ELF-1 (cell line): ENCODE measurements around the gene DNAJB5.
"Not testable (repeated sequence)": the region's sequence is repeated elsewhere in the genome, so short reads cannot be mapped to it uniquely, and the experiment has no call there.

ENCODE experiments used
- DNase-seq: peaks from one replicate; pipeline ENCODE4 v3.0.0-alpha.2; 2016; ENCODE audit warnings: low read depth, low spot score

Gene DNAJB5

DNA sequence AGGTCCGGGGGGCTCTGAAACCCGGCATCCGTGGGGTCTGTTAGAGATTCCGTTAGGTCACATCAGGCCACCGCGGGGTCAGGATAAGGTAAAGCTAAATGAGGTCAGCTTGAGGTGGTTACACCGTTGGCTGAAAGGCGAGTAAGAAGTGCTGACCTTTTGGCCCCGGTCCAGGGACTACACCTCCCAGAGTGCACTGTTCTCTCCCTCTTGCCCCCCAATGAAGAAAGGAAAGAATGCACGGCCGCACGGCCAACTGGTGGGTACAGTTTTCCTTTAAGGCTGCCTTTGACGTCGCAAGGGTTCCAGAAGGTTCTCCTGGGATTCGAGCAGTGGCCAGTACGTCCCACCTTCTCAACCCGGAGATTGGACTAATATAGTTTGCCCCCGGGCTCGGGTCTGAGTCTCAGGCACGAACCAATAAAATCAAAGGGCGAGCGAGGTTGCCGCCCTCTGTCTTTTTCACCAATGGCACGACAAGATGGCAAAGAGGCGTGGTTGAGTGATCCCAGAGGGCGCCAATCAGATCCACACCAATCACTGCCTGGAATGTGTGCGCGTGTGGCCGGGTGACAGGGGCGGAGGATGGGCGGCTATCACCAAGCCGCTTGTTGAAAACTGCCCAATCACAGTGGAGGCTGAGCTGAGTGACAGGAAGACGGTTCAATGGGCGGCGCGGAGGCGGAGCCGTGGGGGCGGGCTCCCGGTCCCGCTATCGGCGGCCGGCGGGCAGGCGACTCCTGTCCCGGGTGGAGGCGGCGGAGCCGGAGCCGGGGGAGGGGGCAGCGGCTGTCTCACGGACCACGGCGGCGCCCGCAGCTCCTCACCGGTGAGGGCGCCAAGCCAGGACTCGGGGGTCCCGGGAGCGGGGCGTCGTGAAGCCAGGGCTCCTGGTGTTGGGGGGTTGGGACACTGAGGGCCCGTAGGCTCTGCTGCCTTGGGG is at the start of gene DNAJB5:
Gene DNAJB5 (plus strand): TSS at position 743 of the 943 bp plus-strand sequence. CDS start 886 bp downstream, outside the sequence.
- DNase-seq, result peak; percentile 100

DNA sequence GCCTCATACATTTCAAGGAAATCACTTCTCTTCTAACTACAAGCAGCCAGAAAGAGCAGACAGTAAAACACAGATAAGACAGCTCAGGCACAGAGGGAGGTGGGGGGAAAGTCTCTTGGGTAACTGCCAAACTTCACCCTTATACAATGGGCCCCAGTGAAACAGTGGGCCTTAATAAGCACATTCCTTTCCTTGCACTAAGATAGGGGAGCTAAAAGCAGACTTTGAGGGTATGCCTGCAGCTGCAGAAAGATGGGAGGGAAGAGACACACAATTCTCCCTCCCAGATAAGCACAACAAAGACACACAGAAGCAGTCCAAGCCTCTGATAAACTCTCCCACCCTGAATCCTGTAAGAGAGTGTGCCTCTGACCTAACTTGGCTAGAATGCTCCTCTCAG is 49.6 kb upstream of the DNAJB5 start:
- DNase-seq, result peak; percentile 13

DNA sequence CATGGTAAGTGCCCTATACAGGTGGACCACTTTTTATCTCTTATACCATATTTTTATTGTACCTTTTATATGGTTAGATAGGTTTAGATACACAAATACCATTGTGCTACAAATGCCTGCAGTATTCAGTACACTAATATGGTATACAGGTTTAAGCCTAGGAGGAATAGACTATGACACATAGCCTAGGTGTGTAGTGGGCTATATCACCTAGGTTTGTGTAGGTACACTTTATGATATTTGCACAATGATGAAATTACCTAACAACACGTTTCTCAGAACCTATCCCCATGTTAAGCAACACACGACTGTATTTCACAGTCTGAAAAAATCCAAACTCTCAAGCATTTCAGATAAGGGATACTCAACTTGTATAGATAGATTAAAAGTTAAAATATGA is 41.1 kb upstream of the DNAJB5 start:
- no peak for DNase-seq

DNA sequence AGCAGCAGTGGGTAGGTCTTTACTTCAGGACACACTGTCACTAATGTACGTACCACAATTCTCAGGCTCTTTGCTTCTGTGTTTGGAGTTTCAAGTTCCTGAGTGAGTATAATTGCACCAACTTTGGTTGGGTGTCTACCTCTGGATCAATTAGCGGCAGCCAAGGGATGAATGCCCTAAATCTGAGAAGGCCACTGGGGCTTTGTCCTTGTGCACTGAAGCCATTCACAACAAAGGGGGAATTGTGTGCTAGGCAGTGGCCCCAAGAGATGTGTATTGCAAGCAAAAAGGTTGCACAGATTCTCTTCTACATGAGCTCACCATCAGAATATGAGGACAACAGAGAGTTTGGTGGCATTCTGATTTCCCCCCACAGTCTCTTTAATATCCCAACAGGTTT is 35.3 kb upstream of the DNAJB5 start:
- DNase-seq, result no peak

DNA sequence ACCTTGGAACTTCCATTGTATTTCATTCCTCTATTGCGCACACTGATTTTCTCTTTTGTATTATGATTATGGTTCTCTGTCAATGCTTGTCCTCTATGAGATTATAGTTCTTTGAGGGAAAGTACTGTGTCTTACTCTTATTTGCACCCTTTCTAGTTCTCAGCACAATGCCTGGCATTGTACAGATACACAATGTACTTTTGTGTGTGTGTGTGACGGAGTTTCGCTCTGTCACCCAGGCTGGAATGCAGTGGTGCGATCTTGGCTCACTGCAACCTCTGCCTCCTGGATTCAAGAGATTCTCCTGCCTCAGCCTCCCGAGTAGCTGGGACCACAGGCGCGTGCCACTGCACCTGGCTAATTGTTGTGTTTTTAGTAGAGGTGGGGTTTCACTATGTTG is 33.5 kb upstream of the DNAJB5 start:
- DNase-seq, result not testable (repeated sequence)

DNA sequence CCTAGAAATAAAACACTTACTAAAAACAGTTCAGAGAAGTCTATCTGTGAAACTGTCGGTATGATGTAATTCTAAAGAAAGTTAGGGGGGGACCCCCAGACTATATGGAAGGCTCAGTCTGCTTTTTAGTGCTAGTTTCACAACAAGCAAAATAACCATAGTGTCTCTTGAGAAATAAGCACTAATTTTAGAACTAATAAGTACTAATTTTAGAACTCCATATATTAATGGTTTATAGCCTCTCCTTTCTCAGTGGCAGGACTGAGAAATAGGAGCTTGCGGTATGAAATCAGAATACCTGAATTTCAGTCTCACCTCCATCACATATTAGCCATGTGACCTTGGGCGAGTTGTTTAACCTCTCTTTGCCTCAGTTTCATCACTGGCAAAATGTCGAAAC is 32.9 kb upstream of the DNAJB5 start:
- no peak for DNase-seq

DNA sequence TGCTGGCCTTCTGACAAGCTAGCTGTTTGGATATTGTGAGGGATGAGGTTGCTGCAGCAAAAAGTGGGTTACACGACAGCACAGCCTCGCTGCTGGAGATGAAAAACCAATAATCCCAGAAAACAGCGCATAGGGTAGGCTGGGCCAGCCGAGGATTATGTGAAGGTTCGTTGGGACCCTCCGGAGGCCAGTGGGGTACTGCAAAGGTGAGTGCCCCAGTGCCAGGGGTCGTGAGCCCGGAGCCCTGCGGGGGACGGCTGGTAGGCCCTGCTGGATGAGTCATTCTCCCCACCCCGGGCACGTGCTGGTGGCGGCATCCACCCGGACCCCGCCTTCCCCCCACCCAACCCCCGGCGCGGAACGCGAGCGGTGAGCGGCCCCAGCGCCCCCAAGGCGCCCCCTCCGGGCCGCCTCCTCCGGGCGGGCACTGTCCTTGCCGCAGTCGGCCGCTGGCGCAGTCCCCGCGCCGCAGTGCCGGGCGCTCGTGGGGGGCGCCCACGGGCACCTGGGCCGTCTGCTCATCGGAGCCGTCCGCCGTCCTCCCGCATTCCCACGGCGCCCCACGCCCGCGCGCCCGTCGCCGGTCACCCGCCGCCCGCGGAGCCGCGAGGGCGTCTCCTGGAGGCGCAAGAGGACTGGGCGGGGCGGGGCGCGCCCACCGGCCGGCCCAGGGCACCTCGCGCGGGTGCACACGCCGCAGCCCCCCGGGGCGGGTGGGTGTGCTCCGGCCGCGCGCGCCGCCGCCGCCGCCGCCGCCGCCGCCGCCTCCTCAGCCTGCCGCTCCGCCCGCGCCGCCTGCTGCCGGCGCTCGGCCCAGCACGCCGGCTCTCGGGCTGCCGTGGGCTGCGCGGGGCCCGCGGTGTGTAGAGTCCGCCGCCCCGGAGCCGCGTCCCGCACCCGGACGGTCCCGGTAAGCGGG is 31.8 kb upstream of the DNAJB5 start, which contains the start of gene PHF24:
Gene PHF24 (plus strand): TSS at position 794 of the 919 bp plus-strand sequence. CDS start 13,014 bp downstream, outside the sequence.
- DNase-seq, result no peak

DNA sequence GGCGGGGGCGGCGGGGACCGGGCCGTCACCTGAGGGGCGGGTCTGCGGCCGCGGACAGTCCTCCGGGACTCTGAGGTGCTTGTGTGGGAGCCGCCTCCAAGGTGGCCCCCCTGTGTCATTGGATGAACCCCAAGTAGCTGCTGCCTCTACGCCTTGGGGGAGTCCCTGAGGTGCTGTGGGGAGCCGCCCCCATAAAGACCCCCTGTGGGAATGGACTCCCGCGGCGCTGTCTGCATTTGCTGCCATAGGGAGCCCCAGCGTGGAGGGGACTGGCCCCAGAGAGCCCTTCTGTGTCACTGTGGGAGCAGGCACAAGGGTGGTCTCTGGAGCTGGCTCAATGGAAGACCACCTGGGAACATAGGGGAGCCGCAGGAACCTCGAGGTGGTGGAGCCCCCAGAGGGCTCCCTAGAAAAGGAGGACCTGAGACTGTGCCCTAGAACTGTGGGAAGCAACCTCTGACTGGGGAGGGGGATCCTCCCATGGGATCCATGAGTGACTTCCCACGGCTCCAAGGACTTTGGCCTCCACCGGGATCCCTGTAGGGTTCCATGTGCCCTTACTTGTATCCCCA is 31.0 kb upstream of the DNAJB5 start:
- no peak for DNase-seq

DNA sequence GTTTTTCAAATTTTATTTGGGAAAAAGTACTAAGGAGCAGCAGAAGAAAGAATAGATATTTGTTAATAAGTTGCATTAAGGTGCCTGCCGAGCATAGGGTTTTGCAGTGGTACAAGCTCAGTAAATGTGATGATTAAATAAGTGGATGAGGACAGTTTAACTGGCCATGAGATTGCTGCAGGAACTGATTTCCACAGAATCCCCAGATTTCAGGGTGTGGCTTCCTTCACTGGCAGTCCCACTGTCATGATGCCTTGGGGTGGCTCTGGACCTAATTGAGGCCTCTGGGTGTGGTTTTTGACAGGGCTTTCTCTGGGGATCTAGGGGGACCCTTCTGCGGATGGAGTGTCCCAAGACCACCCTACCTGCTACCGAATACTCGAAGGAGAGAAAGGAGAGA is 30.1 kb upstream of the DNAJB5 start:
- DNase-seq, result no peak

DNA sequence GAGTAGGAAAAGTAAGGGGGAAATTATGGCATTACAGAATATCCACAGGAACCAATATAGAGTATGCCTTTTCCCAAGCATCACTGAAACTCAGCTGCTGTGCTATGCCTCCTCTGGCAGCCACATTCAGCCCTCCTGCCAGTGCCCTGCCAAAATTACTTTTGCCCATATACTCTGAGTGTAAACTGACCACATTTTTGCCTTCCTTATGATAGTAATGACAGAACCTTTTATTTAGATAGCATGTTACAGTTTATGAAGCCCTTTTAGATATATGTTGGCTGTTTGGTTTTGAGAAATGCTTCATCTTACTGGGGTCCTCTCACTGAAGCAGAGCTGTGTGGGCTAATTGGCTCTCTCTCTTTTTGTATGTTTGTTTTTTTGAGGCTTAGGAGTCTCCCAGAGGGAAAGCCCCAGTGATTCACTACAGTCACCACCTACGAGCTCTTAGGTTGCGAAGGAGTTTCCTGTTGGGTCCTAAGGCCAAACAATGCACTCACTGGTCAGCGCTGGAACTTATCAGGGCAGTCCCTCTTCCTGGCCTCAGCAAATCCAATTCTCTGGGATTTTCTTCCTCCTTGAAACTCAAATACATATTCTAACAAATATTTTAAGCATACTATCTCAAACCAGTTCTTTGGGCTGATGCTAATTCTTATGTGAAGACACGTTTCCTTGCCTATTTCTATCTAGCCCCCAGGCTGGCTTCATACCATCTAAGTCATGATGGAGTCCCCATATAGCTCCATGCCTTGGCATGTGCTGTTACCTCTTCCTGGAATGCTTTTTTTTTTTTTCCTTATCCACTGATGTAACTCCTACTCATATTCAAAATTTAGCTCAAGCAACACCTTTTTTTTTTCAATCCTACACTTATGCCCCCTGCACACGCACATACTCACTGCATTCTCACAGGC is 27.7 kb upstream of the DNAJB5 start:
- DNase-seq, result no peak

DNA sequence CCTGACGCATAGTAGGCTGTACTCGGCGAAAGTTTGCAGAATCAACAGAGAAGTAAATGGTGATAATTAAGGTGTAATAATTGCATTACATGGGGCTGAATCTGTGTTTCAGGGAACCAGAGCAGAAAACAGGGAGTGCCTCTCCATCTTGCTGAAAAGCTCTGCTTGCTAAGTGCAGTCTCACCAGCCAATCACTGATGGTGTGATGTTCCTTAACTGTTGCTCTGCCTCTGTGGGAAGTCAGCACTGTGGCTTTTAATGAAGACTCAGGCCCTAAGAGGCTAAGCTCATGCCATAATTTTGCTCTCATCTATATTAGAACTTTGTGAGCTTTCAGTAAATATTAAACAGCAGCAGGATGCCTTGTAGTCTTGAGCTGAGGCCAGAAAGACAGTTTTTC is 27.0 kb upstream of the DNAJB5 start:
- DNase-seq, result no peak

DNA sequence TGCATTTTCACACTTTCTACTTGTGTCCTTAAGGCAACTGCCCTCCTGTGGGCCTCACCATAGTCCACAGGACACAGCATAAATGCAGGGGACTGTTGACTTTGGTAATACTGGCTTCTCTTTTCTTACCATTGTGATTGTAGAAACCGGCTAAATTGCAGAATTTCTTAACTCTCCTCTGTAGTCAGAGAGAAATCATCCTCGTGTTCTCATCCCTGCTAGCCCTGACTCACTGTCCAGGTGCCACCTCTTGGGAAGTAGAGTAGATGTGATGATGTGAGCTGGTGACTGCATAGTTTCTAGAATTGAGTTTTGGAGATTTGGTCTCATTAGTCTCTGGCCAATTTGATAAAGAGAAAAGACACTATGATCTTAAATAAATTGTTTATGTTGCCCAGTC is 26.0 kb upstream of the DNAJB5 start:
- DNase-seq, result no peak

DNA sequence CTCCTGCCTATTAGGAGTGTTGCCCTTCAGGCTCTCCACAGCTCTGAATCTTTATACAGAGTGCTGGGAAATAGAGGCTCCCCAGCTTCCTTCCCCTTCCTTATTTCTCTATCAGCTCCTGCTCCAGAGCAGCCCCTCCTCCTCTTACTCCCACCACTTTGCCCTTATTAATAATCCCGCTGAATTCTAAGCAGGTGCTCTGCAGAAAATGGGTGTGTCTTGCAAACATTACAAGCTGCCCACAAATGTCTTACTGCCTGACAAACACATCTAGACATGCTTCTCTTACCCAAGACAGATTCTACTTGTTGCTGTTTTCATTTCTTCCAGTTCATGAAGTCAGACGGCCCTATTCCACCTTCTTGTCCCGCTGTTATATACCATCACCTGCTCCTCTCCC is 25.1 kb upstream of the DNAJB5 start:
- DNase-seq, result no peak

DNA sequence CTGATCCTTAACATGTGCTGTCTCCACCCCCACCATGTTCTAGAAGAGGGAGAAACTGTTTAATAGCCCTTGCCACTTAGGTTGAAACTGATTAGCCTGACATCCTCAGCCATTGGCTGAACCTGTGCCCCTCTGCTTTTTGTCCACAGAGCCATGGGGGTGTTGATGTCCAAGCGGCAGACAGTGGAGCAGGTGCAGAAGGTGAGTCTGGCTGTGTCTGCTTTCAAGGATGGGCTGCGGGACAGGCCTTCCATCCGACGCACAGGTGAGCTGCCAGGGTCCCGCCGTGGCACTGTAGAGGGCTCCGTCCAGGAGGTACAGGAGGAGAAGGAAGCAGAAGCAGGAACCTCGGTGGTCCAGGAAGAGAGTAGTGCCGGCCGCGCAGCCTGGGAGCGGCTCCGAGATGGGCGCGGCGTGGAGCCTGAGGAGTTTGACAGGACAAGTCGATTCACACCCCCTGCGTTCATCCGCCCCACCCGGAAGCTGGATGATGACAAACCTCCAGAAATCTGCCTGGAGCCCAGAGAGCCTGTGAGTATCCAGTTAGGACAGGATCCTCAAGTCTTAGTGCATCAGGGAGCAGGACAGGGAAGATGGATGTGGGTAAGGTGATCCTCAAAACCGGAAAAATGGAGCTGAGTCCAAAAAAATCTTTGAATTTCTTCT is 18.3 kb upstream of the DNAJB5 start:
- DNase-seq, result no peak

DNA sequence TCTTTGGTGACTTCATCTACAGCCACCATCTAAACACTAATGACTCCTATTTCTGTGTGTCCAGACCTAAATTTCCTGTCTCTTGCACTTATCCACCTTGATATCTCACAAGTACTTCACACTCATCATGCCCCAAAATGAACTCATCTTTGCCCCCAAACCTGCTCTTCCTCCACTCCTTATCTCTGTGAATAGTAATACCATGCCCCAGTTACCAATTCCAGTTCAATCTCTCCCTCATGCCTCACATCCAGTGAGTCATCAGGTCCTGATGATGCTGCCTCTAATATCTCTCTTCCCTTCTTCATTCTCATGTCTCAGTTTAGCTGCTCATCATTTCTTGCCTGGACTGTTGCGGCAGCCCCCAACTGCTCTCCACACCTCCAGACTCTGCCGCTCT is 14.9 kb upstream of the DNAJB5 start:
- no peak for DNase-seq

DNA sequence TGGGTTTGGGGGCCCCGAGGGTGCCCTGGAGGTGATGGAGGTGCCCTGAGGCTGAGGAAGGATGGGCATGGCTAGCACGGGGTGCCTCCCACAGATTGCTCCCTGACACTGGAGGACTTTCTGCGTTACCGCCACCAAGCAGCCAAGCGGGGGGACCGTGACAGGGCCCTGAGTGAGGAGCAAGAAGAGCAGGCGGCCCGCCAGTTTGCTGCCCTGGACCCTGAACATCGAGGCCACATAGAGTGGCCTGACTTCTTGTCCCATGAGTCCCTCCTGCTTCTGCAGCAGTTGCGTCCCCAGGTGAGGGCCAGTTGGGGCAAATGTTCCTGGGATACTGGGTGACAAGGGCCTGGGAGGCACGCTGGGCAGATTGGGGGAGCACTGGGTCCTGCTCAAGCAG is 13.1 kb upstream of the DNAJB5 start:
- DNase-seq, result no peak

DNA sequence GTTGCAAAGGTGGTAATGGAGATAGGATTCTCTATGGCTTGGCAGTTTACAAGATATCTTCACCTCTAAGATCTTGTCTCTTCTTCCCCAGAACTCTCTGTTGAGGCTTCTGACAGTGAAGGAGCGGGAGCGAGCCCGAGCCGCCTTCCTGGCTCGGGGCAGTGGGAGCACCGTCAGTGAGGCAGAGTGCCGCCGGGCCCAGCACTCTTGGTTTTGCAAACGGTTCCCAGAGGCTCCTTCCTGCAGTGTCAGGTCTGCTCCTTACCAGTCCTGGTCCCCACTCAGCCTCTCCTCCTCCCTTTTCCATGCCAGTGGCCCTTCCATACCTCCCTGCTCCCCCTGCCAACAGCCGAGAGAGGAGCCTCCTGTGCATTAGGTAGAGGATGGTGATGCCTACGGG is 12.6 kb upstream of the DNAJB5 start:
- no peak for DNase-seq

DNA sequence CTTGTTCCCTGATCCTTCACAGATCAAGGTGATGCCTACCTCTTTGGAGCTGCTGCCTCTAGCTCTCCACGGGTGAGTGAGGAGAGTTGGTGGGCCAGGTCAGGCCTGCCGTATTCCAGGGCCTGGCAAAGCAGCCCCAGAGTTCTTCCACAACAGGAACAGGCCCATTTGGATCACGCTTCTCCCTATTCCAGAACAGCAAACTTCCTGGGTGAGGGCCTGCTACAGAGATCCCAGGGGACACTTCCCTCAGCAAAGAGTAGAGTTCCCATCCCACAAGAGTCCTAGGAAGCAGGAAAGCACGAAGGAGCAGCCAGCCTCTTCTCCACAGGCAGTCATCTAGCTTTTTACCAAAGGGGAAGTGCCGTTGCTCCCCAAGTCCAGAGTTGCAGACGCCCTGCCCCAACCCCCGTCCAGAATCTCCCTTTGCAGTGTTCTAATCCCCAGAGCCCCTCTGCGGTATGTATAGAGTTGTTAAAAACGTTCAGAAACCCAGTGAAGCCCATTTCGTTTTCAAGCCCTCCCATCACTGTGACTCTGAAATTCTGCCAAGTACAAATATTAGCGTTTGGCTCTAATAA is 9.3 kb upstream of the DNAJB5 start:
- no peak for DNase-seq

DNA sequence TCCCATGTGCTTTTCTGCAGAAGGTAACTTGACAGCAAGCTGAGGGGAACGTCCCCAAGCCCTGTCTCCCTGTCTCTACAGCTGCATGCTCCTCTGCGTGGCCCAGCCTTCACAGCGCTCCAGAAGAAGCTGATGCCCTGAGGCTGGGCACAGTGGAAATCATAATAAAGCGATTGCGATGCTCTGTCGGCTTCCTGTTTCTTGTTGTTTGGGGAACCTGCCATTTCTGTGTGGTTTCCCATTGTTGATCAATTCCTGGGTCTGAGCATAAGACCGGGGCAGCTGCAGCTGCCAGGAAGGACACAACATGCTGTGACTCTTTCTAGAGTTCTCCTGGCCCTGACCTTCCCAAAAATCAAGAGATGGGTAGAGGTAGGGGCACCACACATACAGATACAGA is 7.2 kb upstream of the DNAJB5 start:
- no peak for DNase-seq

DNA sequence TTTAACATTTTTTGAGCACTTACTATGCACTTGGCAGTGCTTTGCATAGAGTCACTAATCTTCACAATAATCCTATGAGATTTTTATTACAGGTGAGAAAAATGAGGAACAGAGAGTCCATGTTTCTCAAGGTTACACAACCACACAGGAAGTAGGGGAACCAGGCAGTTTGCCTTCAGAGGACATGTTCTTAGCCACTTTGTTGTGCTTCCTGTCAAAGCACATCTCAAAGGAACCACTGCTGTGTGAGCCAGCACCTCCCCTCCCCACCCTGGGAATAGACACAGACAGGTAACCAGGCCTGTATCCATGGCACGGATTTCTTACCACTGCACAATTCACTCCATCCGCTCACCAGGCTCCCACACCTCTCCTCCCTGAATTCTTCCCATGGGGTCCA is 6.3 kb upstream of the DNAJB5 start:
- DNase-seq, result no peak
